Stimulated activated effector memory CD8-positive, alpha-beta T cell treated with anti-CD3 and anti-CD28 coated beads, Interleukin-12 subunit alpha, Interleukin-12 subunit beta, amount 100 ng/mL, for 72 hours (primary cell): ENCODE results near the gene NID1.

Source experiments
- ATAC-seq: fragments of 150-1000 bp; cut with Tn5 transposase; 2 replicates; pipeline ENCODE4 v1.10.0; 2021
- DNase-seq, 2 donors: peaks; one replicate each; pipeline ENCODE4 v3.0.0; 2021 to 2022; ENCODE audit warnings: low spot score in 2 of 2
- H3K27ac Mint-ChIP-seq: one replicate; pipeline ENCODE4 v1.8.0; 2022; ENCODE audit warnings: mild to moderate bottlenecking, mixed read lengths
- H3K36me3 Mint-ChIP-seq: one replicate; pipeline ENCODE4 v1.8.0; 2022; ENCODE audit warnings: mild to moderate bottlenecking, mixed read lengths
- H3K4me1 Mint-ChIP-seq: one replicate; pipeline ENCODE4 v1.8.0; 2022; ENCODE audit warnings: mixed read lengths
- H3K4me3 Mint-ChIP-seq: one replicate; pipeline ENCODE4 v1.8.0; 2022; ENCODE audit warnings: mild to moderate bottlenecking, mixed read lengths
- H3K9me3 Mint-ChIP-seq: one replicate; pipeline ENCODE4 v1.8.0; 2022; ENCODE audit warnings: mixed read lengths

NID1 gene

GRCh38 chr1:236058141-236058934 lies 6.6 kb downstream of the NID1 start:
- H3K27ac Mint-ChIP-seq, result no peak overlapping the region
- H3K4me3 Mint-ChIP-seq, result no peak overlapping the region
- DNase-seq, result no peak
- ATAC-seq, result no peak
- peaks cover 8% of the 10 kb centered on the region for H3K4me1 Mint-ChIP-seq
- no peaks in the 10 kb centered on the region for H3K36me3 Mint-ChIP-seq
- H3K9me3 Mint-ChIP-seq, result no peaks in the 10 kb centered on the region

GRCh38 chr1:236057546-236057945 lies 7.3 kb downstream of the NID1 start:
- DNase-seq (no peak), ATAC-seq (no peak)
- Mint-ChIP-seq H3K9me3 (no peaks in the 10 kb centered on the region), H3K4me3 (no peak overlapping the region), H3K4me1 (peaks cover 8% of the 10 kb centered on the region), H3K36me3 (no peaks in the 10 kb centered on the region), H3K27ac (no peak overlapping the region)

GRCh38 chr1:236052232-236052993 lies 12.5 kb downstream of the NID1 start:
- Mint-ChIP-seq H3K4me3 (no peak overlapping the region), H3K27ac (no peak overlapping the region), H3K36me3 (no peaks in the 10 kb centered on the region), H3K9me3 (no peaks in the 10 kb centered on the region), H3K4me1 (no peaks in the 10 kb centered on the region)
- DNase-seq (no peak), ATAC-seq (no peak)

- Mint-ChIP-seq H3K27ac (no peak overlapping the region), H3K4me1 (no peaks in the 10 kb centered on the region), H3K9me3 (no peaks in the 10 kb centered on the region), H3K36me3 (no peaks in the 10 kb centered on the region), H3K4me3 (no peak overlapping the region)
- no peak for ATAC-seq
- DNase-seq, result no peak
Measured at GRCh38 chr1:236051242-236051791, 13.6 kb downstream of the NID1 start.

GRCh38 chr1:236045771-236046170 lies 19.1 kb downstream of the NID1 start:
- Mint-ChIP-seq H3K36me3 (no peaks in the 10 kb centered on the region), H3K9me3 (no peaks in the 10 kb centered on the region), H3K4me1 (no peaks in the 10 kb centered on the region), H3K27ac (no peak overlapping the region), H3K4me3 (no peak overlapping the region)
- ATAC-seq, result no peak
- DNase-seq, result no peak

- Mint-ChIP-seq H3K36me3 (no peaks in the 10 kb centered on the region), H3K4me3 (no peak overlapping the region), H3K27ac (no peak overlapping the region), H3K9me3 (no peaks in the 10 kb centered on the region), H3K4me1 (no peaks in the 10 kb centered on the region)
- no peak for DNase-seq
- ATAC-seq, result no peak
Measured at GRCh38 chr1:236044341-236044740, 20.5 kb downstream of the NID1 start.

GRCh38 chr1:236041631-236042618 lies 23.0 kb downstream of the NID1 start:
- Mint-ChIP-seq H3K4me3 (no peak overlapping the region), H3K27ac (no peak overlapping the region), H3K36me3 (no peaks in the 10 kb centered on the region), H3K9me3 (no peaks in the 10 kb centered on the region), H3K4me1 (no peaks in the 10 kb centered on the region)
- DNase-seq, result no peak
- no peak for ATAC-seq

- Mint-ChIP-seq H3K4me1 (no peaks in the 10 kb centered on the region), H3K36me3 (no peaks in the 10 kb centered on the region), H3K9me3 (no peaks in the 10 kb centered on the region), H3K4me3 (no peak overlapping the region), H3K27ac (no peak overlapping the region)
- ATAC-seq, result no peak
- DNase-seq, result no peak
Measured at GRCh38 chr1:236039740-236040685, 24.9 kb downstream of the NID1 start.

- Mint-ChIP-seq H3K4me1 (no peaks in the 10 kb centered on the region), H3K36me3 (no peaks in the 10 kb centered on the region), H3K27ac (no peak overlapping the region), H3K4me3 (no peak overlapping the region), H3K9me3 (no peaks in the 10 kb centered on the region)
- DNase-seq (no peak), ATAC-seq (no peak)
Measured at GRCh38 chr1:236038034-236038433, 26.9 kb downstream of the NID1 start.

- DNase-seq (no peak), ATAC-seq (no peak)
- H3K27ac Mint-ChIP-seq, result no peak overlapping the region
- H3K4me1 Mint-ChIP-seq, result no peaks in the 10 kb centered on the region
- H3K9me3 Mint-ChIP-seq, result no peaks in the 10 kb centered on the region
- no peaks in the 10 kb centered on the region for H3K36me3 Mint-ChIP-seq
- H3K4me3 Mint-ChIP-seq, result no peak overlapping the region
Measured at GRCh38 chr1:236035681-236036101, 29.2 kb downstream of the NID1 start.

GRCh38 chr1:236033336-236033735 lies 31.6 kb downstream of the NID1 start:
- Mint-ChIP-seq H3K4me1 (no peaks in the 10 kb centered on the region), H3K9me3 (no peaks in the 10 kb centered on the region), H3K36me3 (no peaks in the 10 kb centered on the region), H3K4me3 (no peak overlapping the region), H3K27ac (no peak overlapping the region)
- DNase-seq (no peak), ATAC-seq (no peak)

GRCh38 chr1:236030534-236030933 lies 34.4 kb downstream of the NID1 start:
- DNase-seq (no peak), ATAC-seq (no peak)
- Mint-ChIP-seq H3K36me3 (no peaks in the 10 kb centered on the region), H3K27ac (no peak overlapping the region), H3K9me3 (no peaks in the 10 kb centered on the region), H3K4me1 (peaks cover 7% of the 10 kb centered on the region), H3K4me3 (no peak overlapping the region)

GRCh38 chr1:236029428-236029940 lies 35.4 kb downstream of the NID1 start:
- DNase-seq (no peak), ATAC-seq (no peak)
- no peaks in the 10 kb centered on the region for H3K9me3 Mint-ChIP-seq
- no peak overlapping the region for H3K27ac Mint-ChIP-seq
- H3K4me1 Mint-ChIP-seq, result peaks cover 7% of the 10 kb centered on the region
- no peaks in the 10 kb centered on the region for H3K36me3 Mint-ChIP-seq
- H3K4me3 Mint-ChIP-seq, result no peak overlapping the region

- Mint-ChIP-seq H3K4me3 (no peak overlapping the region), H3K36me3 (no peaks in the 10 kb centered on the region), H3K9me3 (no peaks in the 10 kb centered on the region), H3K4me1 (peaks cover 7% of the 10 kb centered on the region), H3K27ac (no peak overlapping the region)
- no peak for ATAC-seq
- DNase-seq, result no peak
Measured at GRCh38 chr1:236027104-236027503, 37.8 kb downstream of the NID1 start.
